Measurements from ENCODE around the gene ASGR2.
"Not testable (repeated sequence)": the region's sequence is repeated elsewhere in the genome, so short reads cannot be mapped to it uniquely, and the experiment has no call there.

Gene ASGR2

GRCh38 chr17:7097940-7098339, 16.7 kb downstream of the ASGR2 start:
- TF ChIP-seq CTCF (IDR thresholded peaks at IDR 0.05; ENCODE audit: low read depth, low read length, missing control alignments): no peak
- no peak for DNase-seq (ENCODE audit: extremely low read depth, low read depth)
- H3K4me3 ChIP-seq (replicated peaks; ENCODE audit: low read depth, low read length): no peak overlapping the region

DNA sequence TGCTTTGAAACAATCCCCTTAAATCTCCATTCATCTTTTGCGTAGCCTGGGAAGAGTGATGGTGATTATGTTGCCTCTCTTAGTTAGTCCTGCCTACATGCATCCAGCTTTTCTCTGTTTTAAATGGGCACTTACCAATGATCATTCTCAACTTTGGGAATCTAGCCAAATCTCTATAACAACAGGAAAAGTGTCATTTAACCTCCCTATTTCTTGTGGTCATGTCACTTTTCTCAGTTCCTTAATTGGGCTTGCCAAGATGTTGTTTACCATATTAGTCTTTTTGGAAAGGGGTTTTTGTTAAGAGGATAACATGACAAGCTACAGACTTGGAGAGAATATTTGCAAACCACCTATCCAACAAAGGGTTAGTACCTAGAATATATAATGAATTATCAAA, 19.0 kb downstream of the ASGR2 start:
- no peak for TF ChIP-seq CTCF (IDR thresholded peaks at IDR 0.05; ENCODE audit: low read depth, low read length, missing control alignments)
- H3K4me3 ChIP-seq (replicated peaks; ENCODE audit: low read depth, low read length): no peak overlapping the region
- no peak for DNase-seq (ENCODE audit: extremely low read depth, low read depth)

GRCh38 chr17:7094652-7095019, 20.0 kb downstream of the ASGR2 start:
- DNase-seq (ENCODE audit: extremely low read depth, low read depth): no peak
- TF ChIP-seq CTCF (IDR thresholded peaks at IDR 0.05; ENCODE audit: low read depth, low read length, missing control alignments): no peak
- H3K4me3 ChIP-seq (replicated peaks; ENCODE audit: low read depth, low read length): no peak overlapping the region

DNA sequence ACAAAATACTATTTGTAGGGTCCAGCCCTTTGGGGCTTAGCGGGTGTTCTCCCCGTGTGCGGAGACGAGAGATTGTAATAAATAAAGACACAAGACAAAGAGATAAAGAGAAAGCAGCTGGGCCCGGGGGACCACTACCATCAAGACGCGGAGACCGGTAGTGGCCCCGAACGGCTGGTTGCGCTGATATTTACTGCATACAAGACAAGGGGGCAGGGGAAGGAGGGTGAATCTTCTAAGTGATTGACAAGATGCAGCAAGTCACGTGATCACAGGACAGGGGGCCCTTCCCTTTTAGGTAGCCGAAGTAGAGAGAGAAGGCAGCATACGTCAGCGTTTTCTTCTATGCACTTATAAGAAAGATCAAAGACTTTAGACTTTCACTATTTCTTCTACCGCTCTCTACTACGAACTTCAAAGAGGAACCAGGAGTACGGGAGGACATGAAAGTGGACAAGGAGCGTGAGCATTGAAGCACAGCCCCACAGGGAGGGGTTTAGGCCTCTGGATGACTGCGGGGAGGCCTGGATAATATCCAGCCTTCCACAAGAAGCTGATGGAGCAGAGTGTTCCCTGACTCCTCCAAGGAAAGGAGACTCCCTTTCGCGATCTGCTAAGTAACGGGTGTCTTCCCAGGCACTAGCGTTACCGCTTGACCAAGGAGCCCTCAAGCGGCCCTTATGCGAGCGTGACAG, 23.2 kb downstream of the ASGR2 start:
- not testable (repeated sequence) for DNase-seq (ENCODE audit: extremely low read depth, low read depth); H3K4me3 ChIP-seq (replicated peaks; ENCODE audit: low read depth, low read length)

DNA sequence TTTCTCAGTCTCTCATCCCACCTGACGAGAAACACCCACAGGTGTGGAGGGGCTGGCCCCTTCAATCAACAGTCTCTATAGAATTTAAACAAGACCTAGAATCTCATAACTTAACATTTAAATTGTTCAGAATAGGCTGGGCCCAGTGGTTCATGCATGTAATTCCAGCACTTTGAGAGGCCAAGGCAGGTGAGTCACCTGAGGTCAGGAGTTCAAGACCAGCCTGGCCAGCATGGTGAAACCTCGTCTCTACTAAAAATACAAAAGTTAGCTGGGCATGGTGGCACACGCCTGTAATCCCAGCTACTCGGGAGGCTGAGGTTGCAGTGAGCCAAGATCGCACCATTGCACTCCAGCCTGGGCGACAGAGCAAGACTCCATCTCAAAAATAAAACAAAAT, 25.1 kb downstream of the ASGR2 start:
- not testable (repeated sequence) for H3K4me3 ChIP-seq (replicated peaks; ENCODE audit: low read depth, low read length); DNase-seq (ENCODE audit: extremely low read depth, low read depth)

DNA sequence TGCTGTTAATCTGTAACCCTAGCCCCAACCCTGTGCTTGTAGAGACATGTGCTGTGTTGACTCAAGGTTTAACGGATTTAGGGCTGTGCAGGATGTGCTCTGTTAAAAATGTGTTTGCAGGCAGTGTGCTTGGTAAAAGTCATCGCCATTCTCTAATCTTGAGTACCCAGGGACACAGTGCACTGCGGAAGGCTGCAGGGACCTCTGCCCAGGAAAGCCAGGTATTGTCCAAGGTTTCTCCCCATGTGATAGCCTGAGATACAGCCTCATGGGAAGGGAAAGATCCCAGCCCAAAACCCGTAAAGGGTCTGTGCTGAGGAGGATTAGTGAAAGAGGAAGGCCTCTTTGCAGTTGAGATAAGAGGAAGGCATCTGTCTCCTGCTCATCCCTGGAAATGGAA, 26.2 kb downstream of the ASGR2 start:
- H3K4me3 ChIP-seq (replicated peaks; ENCODE audit: low read depth, low read length); DNase-seq (ENCODE audit: extremely low read depth, low read depth): not testable (repeated sequence)

- no peak for TF ChIP-seq CTCF (IDR thresholded peaks at IDR 0.05; ENCODE audit: low read depth, low read length, missing control alignments)
- no peak for DNase-seq (ENCODE audit: extremely low read depth, low read depth)
Measured at GRCh38 chr17:7084088-7084487, 30.5 kb downstream of the ASGR2 start.

GRCh38 chr17:7083592-7083991, 31.0 kb downstream of the ASGR2 start:
- TF ChIP-seq CTCF (IDR thresholded peaks at IDR 0.05; ENCODE audit: low read depth, low read length, missing control alignments): no peak
- H3K4me3 ChIP-seq (replicated peaks; ENCODE audit: low read depth, low read length): no peak overlapping the region
- DNase-seq (ENCODE audit: extremely low read depth, low read depth): no peak

More at GRCh38 chr17:7084088-7084487, 30.5 kb downstream of the ASGR2 start:
- no peak overlapping the region for H3K4me3 ChIP-seq (replicated peaks; ENCODE audit: low read depth, low read length)
